Endothelial cell of umbilical vein (primary cell): ENCODE measurements around the gene TTC39A.

Experiments used
- EZH2 ChIP-seq: IDR thresholded peaks from 2 replicates; pipeline ENCODE4 v1.6.1; 2012; ENCODE audit warnings: borderline replicate concordance, low read depth, mild to moderate bottlenecking, moderate library complexity, low read length, inconsistent platforms; ENCODE audit not compliant: severe bottlenecking
- FOS ChIP-seq: IDR thresholded peaks from 2 replicates; pipeline ENCODE4 v1.6.1; 2011; ENCODE audit warnings: mild to moderate bottlenecking, low read length, moderate library complexity, borderline replicate concordance; ENCODE audit not compliant: insufficient read depth
- GATA2 ChIP-seq: IDR thresholded peaks from 2 replicates; pipeline ENCODE4 v1.7.0; 2011; ENCODE audit warnings: low read depth, mild to moderate bottlenecking, moderate library complexity, mixed read lengths, low read length; ENCODE audit not compliant: insufficient read length, insufficient read depth
- JUN ChIP-seq: IDR thresholded peaks from 2 replicates; pipeline ENCODE4 v1.6.1; 2011; ENCODE audit warnings: borderline replicate concordance, low read depth; ENCODE audit not compliant: insufficient read length, insufficient read depth
- MYC ChIP-seq: IDR thresholded peaks from one replicate; pipeline ENCODE4 v1.6.1; 2011; ENCODE audit warnings: mild to moderate bottlenecking, low read depth, low read length
- POLR2A ChIP-seq: IDR thresholded peaks from 2 replicates; pipeline ENCODE4 v1.6.1; 2012; ENCODE audit warnings: low read depth, mild to moderate bottlenecking, control low read depth, low read length
- POLR2AphosphoS5 ChIP-seq: IDR thresholded peaks from 2 replicates; pipeline ENCODE4 v1.6.1; 2012; ENCODE audit warnings: low read depth, mild to moderate bottlenecking, control low read depth, low read length, moderate library complexity; ENCODE audit not compliant: insufficient read depth
- TF ChIP-seq, protein P1 (sequence below), 2 donors: IDR thresholded peaks; 1 replicate in 1 of 2; 2 replicates in 1 of 2; pipeline ENCODE4 v1.5.1; 2011; ENCODE audit warnings: low read length in 2 of 2, mild to moderate bottlenecking in 2 of 2, moderate library complexity in 2 of 2, control low read depth in 1 of 2, inconsistent platforms in 1 of 2, low read depth in 1 of 2; ENCODE audit not compliant: insufficient read depth in 1 of 2; ENCODE audit errors: extremely low read depth in 1 of 2

DNA sequence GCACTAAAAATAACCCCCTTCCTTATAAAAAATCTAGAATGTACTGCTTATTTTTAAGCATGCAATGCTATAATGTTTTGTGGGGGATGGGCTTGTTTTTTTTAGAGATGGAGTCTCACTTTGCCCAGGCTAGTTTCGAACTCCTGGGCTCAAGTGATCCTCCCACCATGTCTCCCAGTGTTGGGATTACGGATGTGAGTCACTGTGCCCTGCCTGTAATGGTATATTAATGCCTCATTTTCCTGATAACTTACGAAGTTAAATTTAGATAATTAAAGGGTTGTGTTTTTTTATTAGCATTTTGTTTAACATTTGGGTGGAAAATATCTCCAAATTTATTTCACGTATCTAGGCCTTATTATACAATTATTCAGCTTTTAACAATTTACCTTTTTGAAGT, 87.8 kb downstream of the TTC39A start:
- TF ChIP-seq, protein P1, sequence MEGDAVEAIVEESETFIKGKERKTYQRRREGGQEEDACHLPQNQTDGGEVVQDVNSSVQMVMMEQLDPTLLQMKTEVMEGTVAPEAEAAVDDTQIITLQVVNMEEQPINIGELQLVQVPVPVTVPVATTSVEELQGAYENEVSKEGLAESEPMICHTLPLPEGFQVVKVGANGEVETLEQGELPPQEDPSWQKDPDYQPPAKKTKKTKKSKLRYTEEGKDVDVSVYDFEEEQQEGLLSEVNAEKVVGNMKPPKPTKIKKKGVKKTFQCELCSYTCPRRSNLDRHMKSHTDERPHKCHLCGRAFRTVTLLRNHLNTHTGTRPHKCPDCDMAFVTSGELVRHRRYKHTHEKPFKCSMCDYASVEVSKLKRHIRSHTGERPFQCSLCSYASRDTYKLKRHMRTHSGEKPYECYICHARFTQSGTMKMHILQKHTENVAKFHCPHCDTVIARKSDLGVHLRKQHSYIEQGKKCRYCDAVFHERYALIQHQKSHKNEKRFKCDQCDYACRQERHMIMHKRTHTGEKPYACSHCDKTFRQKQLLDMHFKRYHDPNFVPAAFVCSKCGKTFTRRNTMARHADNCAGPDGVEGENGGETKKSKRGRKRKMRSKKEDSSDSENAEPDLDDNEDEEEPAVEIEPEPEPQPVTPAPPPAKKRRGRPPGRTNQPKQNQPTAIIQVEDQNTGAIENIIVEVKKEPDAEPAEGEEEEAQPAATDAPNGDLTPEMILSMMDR (IDR thresholded peaks at IDR 0.05; ENCODE audit: extremely low read depth in 1 of 2, insufficient read depth in 1 of 2, low read depth in 1 of 2, low read length in 2 of 2): no peak
- TF ChIP-seq POLR2AphosphoS5 (no peak), POLR2A (no peak), EZH2 (no peak), GATA2 (no peak), JUN (peak; percentile 7), FOS (peak; percentile 57), MYC (no peak)
